Measurements from ENCODE around the gene NCAPG2.

- TF ChIP-seq CTCF (IDR thresholded peaks at IDR 0.05; ENCODE audit: low read length) (no peak), EZH2phosphoT487 (IDR thresholded peaks at IDR 0.05; ENCODE audit: low read length) (no peak), EZH2 (optimal IDR thresholded peaks at IDR 0.05; ENCODE audit: low read depth, low read length) (no peak)
Observed at GRCh38 chr7:158676171-158676840, 28.3 kb downstream of the NCAPG2 start.

Measured in MM.1S (cell line).